Smooth muscle cell of trachea (primary cell): Measurements from ENCODE around the gene NOSTRIN. TPM values are rescaled to one million over a fixed set of nuclear protein-coding genes. Genes with fewer than 3 reads are reported as not detected.

ENCODE experiments used
- total RNA-seq: library from RNA; depleted of rRNA; stranded (reverse); fragments of >200 nt; gene quantifications from 2 replicates; pipeline ENCODE4 v1.2.1, GENCODE V29; 2014

Gene NOSTRIN, protein sequence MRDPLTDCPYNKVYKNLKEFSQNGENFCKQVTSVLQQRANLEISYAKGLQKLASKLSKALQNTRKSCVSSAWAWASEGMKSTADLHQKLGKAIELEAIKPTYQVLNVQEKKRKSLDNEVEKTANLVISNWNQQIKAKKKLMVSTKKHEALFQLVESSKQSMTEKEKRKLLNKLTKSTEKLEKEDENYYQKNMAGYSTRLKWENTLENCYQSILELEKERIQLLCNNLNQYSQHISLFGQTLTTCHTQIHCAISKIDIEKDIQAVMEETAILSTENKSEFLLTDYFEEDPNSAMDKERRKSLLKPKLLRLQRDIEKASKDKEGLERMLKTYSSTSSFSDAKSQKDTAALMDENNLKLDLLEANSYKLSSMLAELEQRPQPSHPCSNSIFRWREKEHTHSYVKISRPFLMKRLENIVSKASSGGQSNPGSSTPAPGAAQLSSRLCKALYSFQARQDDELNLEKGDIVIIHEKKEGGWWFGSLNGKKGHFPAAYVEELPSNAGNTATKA
- total RNA-seq: 0.33 and 0.58 TPM in 2 replicates

DNA sequence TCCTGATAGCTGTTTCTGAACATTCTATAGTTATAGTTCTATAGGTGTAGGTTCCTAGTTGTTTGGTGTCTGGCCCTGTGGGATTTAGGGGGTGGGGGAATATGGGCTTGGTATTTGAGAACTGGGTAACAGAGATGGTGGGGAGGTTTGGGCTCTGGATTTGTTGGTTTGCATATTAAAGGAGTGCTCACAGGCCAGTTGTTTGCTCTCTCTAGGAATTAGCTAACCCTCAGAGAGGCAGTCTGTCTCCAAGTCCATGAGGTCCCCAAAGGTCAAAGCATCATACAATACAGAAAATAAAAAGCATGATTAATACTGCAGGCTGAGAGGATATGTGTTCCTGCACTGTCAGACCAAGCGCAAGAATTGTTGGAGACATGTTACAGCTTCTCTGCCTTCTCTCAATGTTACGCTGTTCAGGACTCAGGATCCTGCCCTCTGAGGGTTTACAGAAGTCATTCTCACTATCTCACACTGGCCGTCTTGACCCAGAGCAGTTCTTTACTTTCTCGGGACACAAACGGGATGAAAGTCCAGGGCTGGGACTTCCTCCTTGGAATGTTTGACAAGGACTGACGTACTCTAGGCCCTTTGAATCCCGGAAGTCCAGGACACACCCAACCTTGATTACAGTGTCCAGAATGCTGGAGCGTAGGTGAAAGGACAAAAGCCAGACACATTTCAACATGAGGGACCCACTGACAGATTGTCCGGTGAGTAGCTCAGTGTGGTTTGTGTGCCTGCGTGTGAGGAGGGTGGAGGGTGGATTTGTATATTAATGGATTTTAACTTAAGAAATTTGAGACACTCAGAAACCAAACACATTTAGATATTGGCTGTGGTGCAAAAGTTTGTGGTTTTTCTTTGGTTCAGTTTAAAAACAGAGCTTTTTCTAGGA is at the start of gene NOSTRIN:
NOSTRIN (plus strand) TSS at position 677 of the 898 bp plus-strand sequence; CDS start at position 687, 10 bp downstream.

DNA sequence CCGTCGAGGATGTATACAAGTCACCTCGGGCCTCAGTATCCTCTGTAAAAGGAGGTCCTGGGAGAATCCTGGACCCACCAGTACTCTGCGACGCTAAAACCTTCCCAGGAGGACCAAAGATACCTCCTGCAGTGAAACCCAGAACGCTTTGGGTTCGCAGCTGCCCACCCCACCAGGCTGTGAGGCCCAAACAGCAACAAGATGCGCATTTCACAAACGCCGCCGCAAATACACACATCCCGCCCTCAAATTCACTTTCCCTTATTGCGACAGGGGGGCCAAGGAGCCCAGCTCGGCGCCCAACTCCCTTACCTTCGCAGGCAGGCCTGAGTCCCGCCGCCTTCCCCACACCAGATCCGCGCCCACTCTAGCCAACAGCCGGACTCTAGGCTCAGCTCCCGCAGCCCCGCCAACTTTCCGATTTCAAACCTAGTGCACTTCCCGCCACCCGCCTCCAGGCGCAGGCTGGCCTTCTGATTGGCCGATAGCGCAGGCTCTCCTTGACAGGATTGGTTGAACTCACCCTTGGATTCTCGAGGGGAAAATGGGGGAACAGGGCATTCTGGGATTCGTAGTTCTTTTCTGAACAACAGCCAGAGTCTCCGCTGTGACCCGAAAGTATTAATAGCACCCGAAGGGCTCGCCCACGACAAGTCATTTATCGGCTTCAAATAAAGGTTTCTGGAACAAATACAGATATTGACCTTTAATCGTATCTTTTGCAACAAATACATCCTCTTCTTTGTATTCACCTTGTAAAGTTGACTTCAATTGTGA is 87.8 kb downstream of the NOSTRIN start, which contains the start of gene SPC25:
SPC25 (minus strand) TSS at position 425 of the 777 bp plus-strand sequence. CDS start 911 bp downstream, outside the sequence.

DNA sequence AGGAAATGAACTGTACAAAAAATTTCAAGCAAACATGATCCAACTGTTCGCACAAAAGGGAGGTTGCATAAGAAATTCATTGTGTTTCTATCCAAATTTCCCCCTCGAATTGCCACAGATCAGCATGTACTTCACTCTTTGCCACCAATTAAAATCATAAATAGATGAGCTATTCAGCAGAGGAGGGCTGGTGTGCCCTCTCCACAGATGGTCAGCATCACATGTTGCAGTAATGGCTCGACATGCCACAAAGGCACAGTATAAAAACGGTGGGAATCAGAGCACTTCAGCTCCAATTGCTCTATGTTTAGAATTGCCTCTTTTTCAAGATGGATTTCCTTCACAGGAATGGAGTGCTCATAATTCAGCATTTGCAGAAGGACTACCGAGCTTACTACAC is 98.6 kb downstream of the NOSTRIN start, which contains the start of gene G6PC2:
G6PC2 (plus strand) TSS at position 289 of the 400 bp plus-strand sequence; CDS start at position 330, 41 bp downstream.

Other genes with a start within 250 kb of the NOSTRIN start
- 14.1 TPM in 1 of 2 replicates, not detected in the other for gene SPC25, start 87.8 kb downstream of the NOSTRIN start, total RNA-seq
- gene G6PC2, start 98.7 kb downstream of the NOSTRIN start, total RNA-seq: not detected in 2 replicates
- under 0.01 TPM in 1 of 2 replicates, not detected in the other for gene ABCB11, start 228.7 kb downstream of the NOSTRIN start, total RNA-seq